ENCODE measurements around the gene FAXDC2. TPM values are rescaled to one million over a fixed set of nuclear protein-coding genes. Genes with fewer than 3 reads are reported as not detected.

The FAXDC2 gene
- total and polyA plus RNA-seq, 9 of the 15 experiments (the other 6 are each of a cell fraction or from before 2014, with no cell fraction given) = 2.4 to 30.0 (median 9.9) TPM

- FAIRE-seq (no peak), DNase-seq (ENCODE audit: extremely low read depth in 1 of 4, low spot score in 3 of 4) (no peak), ATAC-seq (no peak)
- peaks cover 33% of the 10 kb centered on the region for H3K79me2 ChIP-seq (ENCODE audit: control insufficient read depth, insufficient read depth, low read length)
- H3K4me3 ChIP-seq = no peak overlapping the region
- ChIA-PET POLR2A (interaction anchor here (0.8 to 1.4 kb wide), 2 partner anchors 9 to 25 kb away, joined by 3 to 4 read pairs; no protein-coding TSS in a partner anchor), CTCF (ENCODE audit: low intra/inter-chr PET ratio) (no interaction called here)
- WGBS (ENCODE audit: insufficient coverage, low coverage, missing lambda C conversion rate) = 82% methylated on average over 6 of the region's 6 CpGs
- no peaks in the 10 kb centered on the region for H3K27me3 ChIP-seq (ENCODE audit: control insufficient read depth in 2 of 2, insufficient read depth in 2 of 2, low read length in 2 of 2)
- no peak overlapping the region for H3K4me2 ChIP-seq (ENCODE audit: insufficient read depth, low read length)
- no peak overlapping the region for H2AFZ ChIP-seq (ENCODE audit: low read depth, low read length)
- H3K27ac ChIP-seq (ENCODE audit: extremely low read depth, low read depth, low read length) = no peak overlapping the region; the same call in 2 of the 3 replicates
- peaks cover 12% of the 10 kb centered on the region for H3K36me3 ChIP-seq (ENCODE audit: control insufficient read depth, insufficient read depth, low read length)
- H3K9me1 ChIP-seq (ENCODE audit: control insufficient read depth, insufficient read depth, low read length) = no peaks in the 10 kb centered on the region
- intact Hi-C loops (cut with micrococcal nuclease) = no loop called here
- H4K20me1 ChIP-seq (replicated peaks; ENCODE audit: control insufficient read depth, insufficient read depth, low read length) = no peaks in the 10 kb centered on the region
- in situ Hi-C loops (cut with MboI) = no loop called here
- no TSS peak for BruUV-seq (replicated peaks)
- no peaks in the 10 kb centered on the region for H3K9me3 ChIP-seq (replicated peaks; ENCODE audit: control insufficient read depth, insufficient read depth, low read depth, low read length)
- peak overlapping the region in 1 of 2 experiments; percentile 6; a peak in 1 of 4 replicates for H3K9ac ChIP-seq (ENCODE audit: insufficient read depth in 1 of 2, low read depth in 2 of 2, low read length in 2 of 2)
- H3K4me1 ChIP-seq (replicated peaks in 1 of 2; ENCODE audit: control insufficient read depth in 2 of 2, insufficient read depth in 2 of 2, low read length in 2 of 2) = peaks cover 31 to 35% of the 10 kb centered on the region in 2 experiments
- TF ChIP-seq HES1 (IDR thresholded peaks at IDR 0.05; ENCODE audit: low read depth) (no peak), ZBTB11 (CRISPR knock-in tag; IDR thresholded peaks at IDR 0.05) (no peak), ZNF3 (CRISPR knock-in tag; IDR thresholded peaks at IDR 0.05) (no peak), HMG20B (CRISPR knock-in tag; IDR thresholded peaks at IDR 0.05) (no peak), ETV5 (CRISPR knock-in tag; IDR thresholded peaks at IDR 0.05; ENCODE audit: low read depth) (no peak), U2AF1 (optimal IDR thresholded peaks at IDR 0.05; ENCODE audit: low read depth, low read length) (no peak), NFATC3 (IDR thresholded peaks at IDR 0.05) (no peak), ZFX (CRISPR knock-in tag; IDR thresholded peaks at IDR 0.05) (no peak), BRF2 (IDR thresholded peaks at IDR 0.05; ENCODE audit: borderline replicate concordance, insufficient read depth, insufficient read length) (no peak), TEAD2 (tag; IDR thresholded peaks at IDR 0.05) (no peak), ATF4 (CRISPR knock-in tag; IDR thresholded peaks at IDR 0.05) (no peak), DPF2 (IDR thresholded peaks at IDR 0.05) (no peak), ILF3 (IDR thresholded peaks at IDR 0.05; ENCODE audit: borderline replicate concordance) (no peak)
- TF ChIP-seq, protein P1, sequence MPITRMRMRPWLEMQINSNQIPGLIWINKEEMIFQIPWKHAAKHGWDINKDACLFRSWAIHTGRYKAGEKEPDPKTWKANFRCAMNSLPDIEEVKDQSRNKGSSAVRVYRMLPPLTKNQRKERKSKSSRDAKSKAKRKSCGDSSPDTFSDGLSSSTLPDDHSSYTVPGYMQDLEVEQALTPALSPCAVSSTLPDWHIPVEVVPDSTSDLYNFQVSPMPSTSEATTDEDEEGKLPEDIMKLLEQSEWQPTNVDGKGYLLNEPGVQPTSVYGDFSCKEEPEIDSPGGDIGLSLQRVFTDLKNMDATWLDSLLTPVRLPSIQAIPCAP (CRISPR knock-in tag; IDR thresholded peaks at IDR 0.05; ENCODE audit: borderline replicate concordance) = no peak
Measured at GRCh38 chr5:154836225-154836624, 14.2 kb downstream of the FAXDC2 start.

Data from K562 (cell line).